ENCODE results near the gene MAD1L1. TPM values are rescaled to one million over a fixed set of nuclear protein-coding genes. Genes with fewer than 3 reads are reported as not detected.

Gene MAD1L1
- total and polyA plus RNA-seq, 2 of the 4 experiments (the other 2 are of a cell fraction) = 29.0 to 40.9 TPM

DNA sequence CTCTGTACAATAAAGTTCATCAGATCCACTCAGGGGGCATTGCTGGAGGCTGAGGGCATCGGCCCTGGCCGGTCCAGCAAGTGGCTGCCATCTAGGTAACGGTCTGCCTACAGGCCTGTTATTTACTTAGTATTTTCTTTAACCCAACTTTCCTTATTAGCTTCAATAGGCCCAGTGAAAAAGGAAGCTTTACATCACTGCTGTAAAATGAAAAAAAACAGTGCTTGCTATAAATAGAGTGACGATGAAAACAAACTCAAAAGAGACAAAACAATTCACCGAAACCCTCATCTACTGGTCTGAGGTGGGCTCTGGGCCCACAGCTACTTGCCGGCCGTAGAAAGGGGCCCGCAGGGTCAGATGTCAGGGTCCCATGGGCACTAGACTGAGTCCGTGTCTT, 370.2 kb downstream of the MAD1L1 start:
- H2BK15ac ChIP-seq (ENCODE audit: low read depth, low read length) = no peak overlapping the region
- H4K20me1 ChIP-seq (ENCODE audit: insufficient read depth, low read length) = no peaks in the 10 kb centered on the region; the same call in 1 of the 2 replicates
- H3K56ac ChIP-seq (ENCODE audit: extremely low read depth, insufficient read depth, low read length) = no peak overlapping the region
- no peak overlapping the region for H3K9ac ChIP-seq (ENCODE audit: low read depth, low read length)
- no peak overlapping the region for H2BK120ac ChIP-seq (ENCODE audit: low read depth, low read length)
- dilution Hi-C loops (cut with HindIII; ENCODE audit: low sequenced_read_pairs, unreplicated experiment) (no loop called here), intact Hi-C loops (cut with micrococcal nuclease) (no loop called here), in situ Hi-C loops (cut with MboI; ENCODE audit: low sequenced_read_pairs) (no loop called here)
- no peak overlapping the region for H3K27ac ChIP-seq (ENCODE audit: insufficient read depth, low read length)
- H2BK20ac ChIP-seq (ENCODE audit: low read depth, low read length) = no peak overlapping the region
- no peak overlapping the region for H3K4me2 ChIP-seq (ENCODE audit: low read depth, low read length)
- no peak overlapping the region for H2AK5ac ChIP-seq (ENCODE audit: low read depth, low read length)
- H3K4ac ChIP-seq (ENCODE audit: low read depth, low read length) = no peak overlapping the region
- ChIA-PET CTCF (no interaction called here), POLR2A (ENCODE audit: unreplicated experiment) (no interaction called here)
- no peak for ATAC-seq (ENCODE audit: low read depth)
- no peak overlapping the region for H3K14ac ChIP-seq (replicated peaks; ENCODE audit: low read depth, low read length)
- TF ChIP-seq SMC3 (IDR thresholded peaks at IDR 0.05; ENCODE audit: low read depth, low read length) (no peak), BHLHE40 (IDR thresholded peaks at IDR 0.05; ENCODE audit: low read depth, low read length) (no peak), CHD1 (IDR thresholded peaks at IDR 0.05; ENCODE audit: low read depth, low read length) (no peak), MAFK (IDR thresholded peaks at IDR 0.05; ENCODE audit: low read depth, low read length) (no peak), RCOR1 (IDR thresholded peaks at IDR 0.05; ENCODE audit: insufficient replicate concordance, low read length) (no peak), RAD21 (IDR thresholded peaks at IDR 0.05; ENCODE audit: low read length) (no peak), RFX5 (IDR thresholded peaks at IDR 0.05; ENCODE audit: low read depth, low read length) (no peak)
- TF ChIP-seq, protein P1, sequence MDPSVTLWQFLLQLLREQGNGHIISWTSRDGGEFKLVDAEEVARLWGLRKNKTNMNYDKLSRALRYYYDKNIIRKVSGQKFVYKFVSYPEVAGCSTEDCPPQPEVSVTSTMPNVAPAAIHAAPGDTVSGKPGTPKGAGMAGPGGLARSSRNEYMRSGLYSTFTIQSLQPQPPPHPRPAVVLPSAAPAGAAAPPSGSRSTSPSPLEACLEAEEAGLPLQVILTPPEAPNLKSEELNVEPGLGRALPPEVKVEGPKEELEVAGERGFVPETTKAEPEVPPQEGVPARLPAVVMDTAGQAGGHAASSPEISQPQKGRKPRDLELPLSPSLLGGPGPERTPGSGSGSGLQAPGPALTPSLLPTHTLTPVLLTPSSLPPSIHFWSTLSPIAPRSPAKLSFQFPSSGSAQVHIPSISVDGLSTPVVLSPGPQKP (IDR thresholded peaks at IDR 0.05; ENCODE audit: borderline replicate concordance, low read depth, low read length) = no peak
- BruUV-seq (replicated peaks) = no TSS peak
- H3K18ac ChIP-seq (ENCODE audit: low read depth, low read length) = no peak overlapping the region
- no peaks in the 10 kb centered on the region for H3K9me3 ChIP-seq (ENCODE audit: control insufficient read depth, insufficient read depth, low read length)
- no peak overlapping the region for H4K5ac ChIP-seq (ENCODE audit: low read depth, low read length)
- no peaks in the 10 kb centered on the region for H3K79me1 ChIP-seq (ENCODE audit: low read depth in 1 of 2, low read length in 2 of 2)
- no peaks in the 10 kb centered on the region for H3K9me1 ChIP-seq (ENCODE audit: insufficient read depth, low read length)
- H4K91ac ChIP-seq (ENCODE audit: insufficient read depth, low read depth, low read length) = no peak overlapping the region
- no peak overlapping the region for H2AFZ ChIP-seq (replicated peaks; ENCODE audit: low read length, poor library complexity)
- WGBS, 2 experiments (ENCODE audit: extremely low coverage in 2 of 2, insufficient read length in 1 of 2) = 33% methylated on average over 2 of the region's 9 CpGs; no CpG with 5 or more reads in 1 of the 2 experiments
- no peaks in the 10 kb centered on the region for H3K36me3 ChIP-seq (ENCODE audit: control insufficient read depth, insufficient read depth, low read length)
- H3K23ac ChIP-seq (ENCODE audit: low read depth, low read length) = no peak overlapping the region
- no peak overlapping the region for H4K8ac ChIP-seq (ENCODE audit: low read depth in 2 of 2, low read length in 2 of 2)
- H3K4me1 ChIP-seq (ENCODE audit: control insufficient read depth, insufficient read depth, low read length) = no peaks in the 10 kb centered on the region
- no peaks in the 10 kb centered on the region for H3K27me3 ChIP-seq (ENCODE audit: control insufficient read depth, insufficient read depth, low read length)
- no peak overlapping the region for H3K4me3 ChIP-seq (ENCODE audit: insufficient read depth, low read depth, low read length)
- no peak overlapping the region for H2AK9ac ChIP-seq (replicated peaks; ENCODE audit: low read depth, low read length, poor library complexity)
- no peak overlapping the region for H2BK5ac ChIP-seq (ENCODE audit: low read depth, low read length, poor library complexity, severe bottlenecking)
- DNase-seq = no peak
